GM18907 (cell line): ENCODE data around the gene CCL28.

Experiments used
- ATAC-seq: cut with Tn5 transposase; IDR thresholded peaks from one replicate; pipeline ENCODE4 v1.9.1; 2021; ENCODE audit warnings: mild to moderate bottlenecking, moderate library complexity; ENCODE audit not compliant: unreplicated experiment

The CCL28 gene

GRCh38 chr5:43358726-43359125, 53.5 kb downstream of the CCL28 start:
- ATAC-seq = no peak

- no peak for ATAC-seq
Measured at GRCh38 chr5:43358301-43358700, 53.9 kb downstream of the CCL28 start.

- no peak for ATAC-seq
Measured at GRCh38 chr5:43357878-43358281, 54.3 kb downstream of the CCL28 start.

- ATAC-seq = no peak
Measured at GRCh38 chr5:43357067-43357466, 55.1 kb downstream of the CCL28 start.

- no peak for ATAC-seq
Measured at GRCh38 chr5:43354774-43355173, 57.4 kb downstream of the CCL28 start.

- no peak for ATAC-seq
Measured at GRCh38 chr5:43353668-43354067, 58.5 kb downstream of the CCL28 start.

GRCh38 chr5:43352915-43353314, 59.3 kb downstream of the CCL28 start:
- no peak for ATAC-seq

- no peak for ATAC-seq
Measured at GRCh38 chr5:43352131-43352530, 60.1 kb downstream of the CCL28 start.

GRCh38 chr5:43348861-43349363, 63.3 kb downstream of the CCL28 start:
- no peak for ATAC-seq

- no peak for ATAC-seq
Measured at GRCh38 chr5:43348207-43348606, 64.0 kb downstream of the CCL28 start.

- ATAC-seq = no peak
Measured at GRCh38 chr5:43338862-43339261, 73.3 kb downstream of the CCL28 start.

- no peak for ATAC-seq
Measured at GRCh38 chr5:43336159-43336558, 76.0 kb downstream of the CCL28 start.

- no peak for ATAC-seq
Measured at GRCh38 chr5:43335681-43336080, 76.5 kb downstream of the CCL28 start.

GRCh38 chr5:43332401-43332800, 79.8 kb downstream of the CCL28 start:
- ATAC-seq = no peak
